Adipose tissue (tissue), 3 donors: ENCODE measurements around the gene BIK. TPM values are rescaled to one million over a fixed set of nuclear protein-coding genes. Genes with fewer than 3 reads are reported as not detected.

Source experiments
- H3K27ac ChIP-seq: one replicate; pipeline ENCODE4 v1.5.1; 2013; ENCODE audit warnings: low read depth, low read length
- WGBS, 3 donors: extraction: QIAGEN DNeasy Blood & Tissue Kit; methylation state at CpG; one replicate each; pipeline ENCODE4 v1.1.7; 2013; 5-methylcytosine and 5-hydroxymethylcytosine counted together
- polyA plus RNA-seq, 3 donors: library from polyadenylated mRNA; stranded (reverse); fragments of 200-250 nt; gene quantifications; one replicate each; pipeline ENCODE4 v1.2.3, GENCODE V29; 2013
- donor health status: healthy with polysubstance abuse.
- donor health status: Bipolar disorder and iron deficiency.
- donor health status: healthy.

Gene BIK
- 1 to 10 TPM in 1 of 3 donors, under 1 TPM in 1, not detected in 1; 1.00 to 1.0 TPM for polyA plus RNA-seq

DNA sequence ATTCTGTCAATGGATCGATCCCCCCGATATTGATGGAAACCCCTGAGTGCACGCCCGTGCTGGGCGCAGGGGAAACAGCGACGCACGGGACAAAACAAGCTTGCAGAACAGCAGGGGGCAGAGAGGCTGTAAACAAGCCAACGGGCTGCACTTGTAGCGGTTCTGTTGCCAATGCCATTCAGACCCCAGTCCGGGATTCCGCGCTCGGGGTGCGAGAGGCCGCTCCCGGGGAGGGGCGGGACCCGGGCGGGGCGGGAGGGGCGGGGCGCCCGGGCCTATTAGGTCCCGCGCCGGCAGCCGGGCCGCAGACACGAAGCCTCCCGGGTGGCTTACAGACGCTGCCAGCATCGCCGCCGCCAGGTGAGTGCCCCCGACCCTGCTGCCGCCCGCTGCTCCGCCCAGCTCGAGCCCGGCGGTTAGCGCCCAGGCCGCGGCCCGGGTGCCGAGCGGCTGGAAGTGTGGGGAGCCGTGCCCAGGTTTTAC, at the start of gene BIK:
BIK (plus strand) TSS at position 307 of the 483 bp plus-strand sequence. CDS start 13,273 bp downstream, outside the sequence.
- no peak within 1 kb of the TSS for H3K27ac ChIP-seq
- WGBS, 3 donors = 0 to 1% (median 1%) methylated on average over 43 to 49 of the region's 49 CpGs

DNA sequence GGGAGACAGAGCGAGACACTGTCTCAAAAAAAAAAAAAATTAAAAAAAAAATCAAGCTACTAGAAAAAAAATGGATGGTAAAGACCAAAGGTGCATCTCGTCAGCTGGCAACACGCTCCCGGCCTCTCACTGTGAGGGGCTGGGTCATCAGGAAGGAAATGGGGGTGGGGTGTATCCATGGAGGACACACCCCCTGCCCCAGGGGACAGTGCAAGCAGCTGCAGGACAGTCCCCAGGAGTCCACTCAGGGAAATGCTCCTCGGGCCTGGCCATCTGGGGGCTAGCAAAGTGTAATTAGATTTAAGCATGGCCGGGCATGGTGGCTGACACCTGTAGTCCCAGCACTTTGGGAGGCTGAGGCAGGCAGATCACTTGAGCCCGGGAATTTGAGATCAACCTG, 44.4 kb upstream of the BIK start:
- WGBS, 3 donors = 74 to 92% (median 78%) methylated on average over 7 of the region's 7 CpGs
- H3K27ac ChIP-seq = no peak overlapping the region

- no peak overlapping the region for H3K27ac ChIP-seq
- 89 to 91% (median 90%) methylated on average over 11 of the region's 11 CpGs for WGBS, 3 donors
These were observed 43.6 kb upstream of the BIK start for GRCh38 chr22:43066844-43067385.

GRCh38 chr22:43077121-43077877, 33.3 kb upstream of the BIK start:
- WGBS, 3 donors = 82 to 88% (median 87%) methylated on average over 20 of the region's 20 CpGs
- H3K27ac ChIP-seq = no peak overlapping the region

GRCh38 chr22:43078522-43078921, 32.0 kb upstream of the BIK start:
- 87 to 92% (median 89%) methylated on average over 12 of the region's 12 CpGs for WGBS, 3 donors
- no peak overlapping the region for H3K27ac ChIP-seq

DNA sequence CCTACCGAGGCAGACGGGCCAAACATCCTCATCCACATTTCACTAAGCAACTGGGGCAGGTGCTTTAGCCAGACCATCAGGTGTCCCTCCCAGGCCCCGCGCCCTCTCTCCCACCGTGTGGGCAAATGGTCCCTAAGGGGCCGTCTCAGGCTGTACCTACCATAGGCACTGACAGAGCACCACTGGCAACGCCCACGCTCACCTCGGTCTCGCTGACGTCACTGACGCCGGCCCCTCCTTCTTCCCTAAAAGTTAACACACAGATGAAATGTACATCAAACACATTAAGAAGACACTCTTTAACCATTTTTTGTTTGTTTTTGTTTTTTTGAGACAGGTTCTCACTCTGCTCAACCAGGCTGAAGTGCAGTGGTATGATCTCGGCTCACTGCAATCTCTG, 30.8 kb upstream of the BIK start:
- 92 to 96% (median 93%) methylated on average over 14 of the region's 14 CpGs for WGBS, 3 donors

DNA sequence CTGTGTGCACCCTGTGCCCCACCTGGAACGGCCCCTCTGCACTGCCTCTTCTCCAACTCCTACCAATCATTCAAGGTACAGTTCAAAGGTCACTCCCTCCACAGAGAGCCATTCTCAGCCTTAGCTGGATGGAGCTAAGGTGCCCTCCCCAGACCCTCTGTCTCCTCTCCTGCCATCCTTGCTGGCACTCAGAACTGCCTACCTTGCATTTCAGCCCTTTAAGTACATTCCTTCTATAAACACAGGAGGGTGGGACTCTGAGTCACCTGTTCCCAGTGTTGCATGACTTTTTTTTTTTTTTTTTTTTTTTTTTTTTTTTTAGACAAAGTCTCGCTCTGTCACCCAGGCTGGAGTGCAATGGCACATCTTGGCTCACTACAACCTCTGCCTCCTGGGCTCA, 29.9 kb upstream of the BIK start:
- no peak overlapping the region for H3K27ac ChIP-seq
- 73 to 91% (median 79%) methylated on average over 2 of the region's 2 CpGs for WGBS, 3 donors

More for the DNA sequence above, 30.8 kb upstream of the BIK start:
- no peak overlapping the region for H3K27ac ChIP-seq

DNA sequence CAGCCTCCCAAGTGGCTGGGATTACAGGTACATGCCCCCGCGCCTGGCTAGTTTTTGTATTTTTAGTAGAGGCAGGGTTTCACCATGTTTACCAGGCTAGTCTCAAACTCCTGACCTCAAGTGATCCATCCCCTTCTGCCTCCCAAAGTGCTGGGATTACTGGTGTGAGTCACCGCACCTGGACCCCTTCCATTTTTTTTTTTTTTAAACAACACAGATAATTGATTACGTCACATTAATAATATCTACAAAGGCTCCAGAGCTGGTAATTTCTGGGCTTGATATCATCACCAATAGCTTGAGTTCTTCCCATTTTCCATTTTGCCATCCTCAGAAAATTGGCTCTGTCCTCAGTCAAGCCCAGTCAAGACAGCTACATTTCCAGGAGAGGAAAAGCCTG, 28.6 kb upstream of the BIK start:
- WGBS, 3 donors = 89 to 96% (median 94%) methylated on average over 4 of the region's 4 CpGs
- no peak overlapping the region for H3K27ac ChIP-seq

GRCh38 chr22:43085658-43086606, 24.6 kb upstream of the BIK start:
- 84 to 87% (median 85%) methylated on average over 19 of the region's 19 CpGs for WGBS, 3 donors
- H3K27ac ChIP-seq = no peak overlapping the region

GRCh38 chr22:43088627-43088983, 21.9 kb upstream of the BIK start:
- H3K27ac ChIP-seq = no peak overlapping the region
- WGBS, 3 donors = 54 to 61% (median 58%) methylated on average over 9 of the region's 9 CpGs

DNA sequence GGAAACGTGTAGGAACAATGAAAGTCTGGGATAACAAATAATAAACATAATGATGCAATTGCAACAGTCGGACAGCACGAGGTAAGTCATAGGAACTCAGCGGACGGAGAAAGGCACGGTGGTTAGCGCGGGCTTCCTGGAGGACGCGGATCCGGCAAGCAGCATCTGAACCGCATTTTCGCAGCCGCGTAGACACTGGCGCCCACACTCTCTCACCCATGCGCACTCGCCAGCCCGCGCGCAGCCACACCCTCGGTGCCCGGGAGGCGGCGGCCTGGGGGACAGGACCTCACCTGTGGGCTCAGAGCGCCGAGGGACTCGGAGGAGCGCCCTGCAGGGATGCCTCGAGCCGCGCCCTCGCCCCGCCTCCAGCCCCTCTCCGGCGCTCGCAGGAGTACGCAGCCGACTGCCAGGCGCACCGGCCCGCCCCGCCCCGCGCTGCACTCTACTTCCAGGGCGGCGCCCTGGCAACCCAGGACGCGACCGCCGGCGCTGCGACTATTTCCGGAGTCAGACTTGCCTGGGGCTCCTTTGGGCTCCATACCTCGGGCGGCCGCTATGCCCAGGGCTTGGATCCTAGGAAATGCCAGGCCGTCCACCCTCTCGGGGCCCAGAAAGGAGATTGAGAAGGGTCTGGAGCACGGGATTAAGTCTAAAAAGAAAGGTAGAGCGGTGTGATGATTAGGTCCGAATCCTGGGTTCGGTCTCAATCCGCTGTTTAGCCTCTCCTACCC, 21.4 kb upstream of the BIK start, which contains the start of gene TTLL1:
TTLL1 (minus strand) TSS at position 408 of the 734 bp plus-strand sequence. CDS start 13,805 bp downstream, outside the sequence.
- 3 to 4% (median 3%) methylated on average over 51 to 64 of the region's 64 CpGs for WGBS, 3 donors
- no peak within 1 kb of the TSS for H3K27ac ChIP-seq

GRCh38 chr22:43090130-43090789, 20.3 kb upstream of the BIK start:
- WGBS, 3 donors = 39 to 56% (median 50%) methylated on average over 6 of the region's 6 CpGs
- H3K27ac ChIP-seq = no peak overlapping the region

GRCh38 chr22:43092085-43092484, 18.5 kb upstream of the BIK start:
- WGBS, 3 donors = 53 to 79% (median 55%) methylated on average over 9 of the region's 9 CpGs

GRCh38 chr22:43094085-43094484, 16.5 kb upstream of the BIK start:
- 56 to 62% (median 59%) methylated on average over 7 of the region's 7 CpGs for WGBS, 3 donors
- H3K27ac ChIP-seq = no peak overlapping the region

More at GRCh38 chr22:43092085-43092484, 18.5 kb upstream of the BIK start:
- no peak overlapping the region for H3K27ac ChIP-seq

DNA sequence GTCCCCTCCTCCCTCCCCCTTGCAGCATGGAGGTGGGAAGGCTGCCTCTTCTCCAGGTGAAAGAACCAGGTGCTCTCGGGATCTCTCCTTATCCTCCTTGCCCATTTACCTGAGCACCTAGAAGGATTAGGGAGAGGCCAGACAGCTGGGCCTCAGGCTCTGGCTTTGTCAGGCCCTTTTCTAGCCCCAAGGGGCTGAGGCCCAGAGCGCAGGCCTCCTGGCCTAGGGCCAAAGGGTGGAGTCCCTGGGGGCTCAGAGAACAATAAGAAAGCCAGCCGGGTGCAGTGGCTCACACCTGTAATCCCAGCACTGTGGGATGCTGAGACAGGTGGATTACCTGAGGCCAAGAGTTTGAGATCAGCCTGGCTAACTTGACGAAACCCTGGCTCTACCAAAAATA, 16.0 kb upstream of the BIK start:
- no peak overlapping the region for H3K27ac ChIP-seq
- 56 to 68% (median 65%) methylated on average over 4 of the region's 4 CpGs for WGBS, 3 donors

DNA sequence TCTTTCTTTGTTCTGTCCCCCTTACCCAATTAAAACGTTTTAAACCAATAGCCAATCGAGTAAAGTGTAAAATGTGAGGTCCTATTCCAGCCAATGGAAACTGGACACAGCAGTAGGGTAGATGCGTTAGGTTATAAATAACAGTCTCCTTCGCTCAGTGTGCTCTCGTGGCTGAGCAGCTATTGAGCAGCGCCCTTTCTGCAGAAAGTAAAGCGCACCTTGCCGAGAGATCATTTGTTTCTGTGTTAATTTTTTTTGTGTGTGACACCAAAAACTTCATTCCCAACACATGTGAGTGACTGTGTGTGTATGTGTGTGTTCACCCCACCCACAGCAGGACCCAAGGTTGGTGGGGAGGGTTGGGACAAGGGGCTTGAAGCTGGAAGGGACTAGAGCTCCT, 14.1 kb upstream of the BIK start:
- 83 to 91% (median 90%) methylated on average over 8 of the region's 8 CpGs for WGBS, 3 donors
- H3K27ac ChIP-seq = no peak overlapping the region

DNA sequence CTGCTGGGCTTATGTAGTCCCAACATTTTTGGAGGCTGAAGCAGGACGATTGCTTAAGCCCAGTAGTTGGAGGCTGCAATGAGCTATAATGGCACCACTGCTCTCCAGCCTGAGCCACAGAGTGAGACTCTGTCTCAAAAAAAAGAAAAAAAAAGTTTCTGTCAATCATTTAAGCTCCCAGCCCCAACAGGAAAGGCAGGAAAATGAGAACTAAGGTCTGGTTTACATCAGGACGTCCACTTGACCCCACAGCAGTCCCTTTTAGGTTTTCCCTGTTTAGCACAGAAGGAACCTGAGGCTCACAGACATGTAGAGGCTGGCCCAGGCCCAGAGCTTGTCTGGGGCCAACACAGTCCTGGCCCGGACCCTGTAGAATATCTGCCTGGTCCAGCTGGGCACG, 12.2 kb upstream of the BIK start:
- WGBS, 3 donors = 47 to 49% (median 48%) methylated on average over 4 of the region's 4 CpGs
- no peak overlapping the region for H3K27ac ChIP-seq

GRCh38 chr22:43099095-43099494, 11.5 kb upstream of the BIK start:
- 75 to 82% (median 81%) methylated on average over 4 of the region's 4 CpGs for WGBS, 3 donors
- no peak overlapping the region for H3K27ac ChIP-seq
